NCI-H446 (cell line): Measurements from ENCODE around the gene MTERF4.
"Not testable (repeated sequence)": the region's sequence is repeated elsewhere in the genome, so short reads cannot be mapped to it uniquely, and the experiment has no call there.

Source experiments
- DNase-seq, 2 experiments: peaks; one replicate each; lab custom pipeline; 2025; lab: John Stamatoyannopoulos, UW

The MTERF4 gene

GRCh38 chr2:241110607-241111439 lies 8.7 kb upstream of the MTERF4 start:
- DNase-seq, result no peak

- no peak for DNase-seq
Measured at GRCh38 chr2:241110089-241110606, 8.1 kb upstream of the MTERF4 start.

- DNase-seq, result no peak
Measured at GRCh38 chr2:241109210-241110088, 7.4 kb upstream of the MTERF4 start.

GRCh38 chr2:241108271-241109209 lies 6.5 kb upstream of the MTERF4 start:
- no peak for DNase-seq

GRCh38 chr2:241107031-241107783 lies 5.1 kb upstream of the MTERF4 start:
- DNase-seq, result no peak

GRCh38 chr2:241105641-241106040 lies 3.6 kb upstream of the MTERF4 start:
- DNase-seq, result no peak

GRCh38 chr2:241104611-241105010 lies 2.5 kb upstream of the MTERF4 start:
- not testable (repeated sequence) for DNase-seq

GRCh38 chr2:241103176-241103595 lies 1.1 kb upstream of the MTERF4 start:
- DNase-seq, result no peak

- DNase-seq, result no peak
Measured at GRCh38 chr2:241099246-241099645, 2.8 kb downstream of the MTERF4 start.

GRCh38 chr2:241096979-241097378 lies 5.1 kb downstream of the MTERF4 start:
- DNase-seq, result no peak

GRCh38 chr2:241095594-241096290 lies 6.3 kb downstream of the MTERF4 start:
- no peak for DNase-seq

GRCh38 chr2:241094924-241095420 lies 7.1 kb downstream of the MTERF4 start:
- no peak for DNase-seq

- DNase-seq, result no peak
Measured at GRCh38 chr2:241094172-241094571, 7.9 kb downstream of the MTERF4 start.

GRCh38 chr2:241093133-241093781 lies 8.8 kb downstream of the MTERF4 start:
- DNase-seq, result not testable (repeated sequence)

- no peak for DNase-seq
Measured at GRCh38 chr2:241092677-241093076, 9.4 kb downstream of the MTERF4 start.

- no peak for DNase-seq
Measured at GRCh38 chr2:241091734-241092445, 10.2 kb downstream of the MTERF4 start.

GRCh38 chr2:241091201-241091600 lies 10.9 kb downstream of the MTERF4 start:
- DNase-seq, result no peak

- no peak for DNase-seq
Measured at GRCh38 chr2:241088791-241089732, 13.0 kb downstream of the MTERF4 start.
